GM18526 (cell line): ENCODE results near the gene NR2F1-AS1.

ENCODE experiments used
- POLR2A ChIP-seq: IDR thresholded peaks from 3 replicates; pipeline ENCODE4 v1.6.1; 2011; ENCODE audit not compliant: insufficient read length; ENCODE audit errors: extremely low read depth

NR2F1-AS1 gene

DNA sequence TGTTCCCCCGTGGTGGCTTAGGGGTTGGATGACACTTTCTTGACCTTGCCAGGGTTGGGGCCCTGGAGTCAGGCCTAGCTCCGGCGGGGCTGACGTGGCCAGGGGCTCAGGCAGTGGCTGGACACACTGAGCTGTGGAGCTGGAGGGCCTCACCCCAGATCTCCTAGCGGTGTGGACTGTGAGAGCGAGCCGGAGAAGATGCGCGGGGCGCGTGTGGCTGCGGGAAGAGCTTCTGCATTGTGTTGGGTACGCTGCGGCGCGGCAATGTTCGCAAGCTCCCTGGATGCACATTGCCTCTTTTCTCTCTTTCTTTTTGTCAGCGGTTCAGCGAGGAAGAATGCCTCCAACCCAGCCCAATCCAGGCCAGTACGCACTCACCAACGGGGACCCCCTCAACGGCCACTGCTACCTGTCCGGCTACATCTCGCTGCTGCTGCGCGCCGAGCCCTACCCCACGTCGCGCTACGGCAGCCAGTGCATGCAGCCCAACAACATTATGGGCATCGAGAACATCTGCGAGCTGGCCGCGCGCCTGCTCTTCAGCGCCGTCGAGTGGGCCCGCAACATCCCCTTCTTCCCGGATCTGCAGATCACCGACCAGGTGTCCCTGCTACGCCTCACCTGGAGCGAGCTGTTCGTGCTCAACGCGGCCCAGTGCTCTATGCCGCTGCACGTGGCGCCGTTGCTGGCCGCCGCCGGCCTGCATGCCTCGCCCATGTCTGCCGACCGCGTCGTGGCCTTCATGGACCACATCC lies 6.8 kb upstream of the NR2F1-AS1 start:
- TF ChIP-seq POLR2A = no peak

GRCh38 chr5:93586736-93587596 lies 5.9 kb upstream of the NR2F1-AS1 start:
- TF ChIP-seq POLR2A = no peak

GRCh38 chr5:93585767-93586385 lies 4.9 kb upstream of the NR2F1-AS1 start:
- no peak for TF ChIP-seq POLR2A

- TF ChIP-seq POLR2A = no peak
Measured at GRCh38 chr5:93585041-93585766, 4.2 kb upstream of the NR2F1-AS1 start.

- TF ChIP-seq POLR2A = no peak
Measured at GRCh38 chr5:93584596-93585040, 3.6 kb upstream of the NR2F1-AS1 start.

DNA sequence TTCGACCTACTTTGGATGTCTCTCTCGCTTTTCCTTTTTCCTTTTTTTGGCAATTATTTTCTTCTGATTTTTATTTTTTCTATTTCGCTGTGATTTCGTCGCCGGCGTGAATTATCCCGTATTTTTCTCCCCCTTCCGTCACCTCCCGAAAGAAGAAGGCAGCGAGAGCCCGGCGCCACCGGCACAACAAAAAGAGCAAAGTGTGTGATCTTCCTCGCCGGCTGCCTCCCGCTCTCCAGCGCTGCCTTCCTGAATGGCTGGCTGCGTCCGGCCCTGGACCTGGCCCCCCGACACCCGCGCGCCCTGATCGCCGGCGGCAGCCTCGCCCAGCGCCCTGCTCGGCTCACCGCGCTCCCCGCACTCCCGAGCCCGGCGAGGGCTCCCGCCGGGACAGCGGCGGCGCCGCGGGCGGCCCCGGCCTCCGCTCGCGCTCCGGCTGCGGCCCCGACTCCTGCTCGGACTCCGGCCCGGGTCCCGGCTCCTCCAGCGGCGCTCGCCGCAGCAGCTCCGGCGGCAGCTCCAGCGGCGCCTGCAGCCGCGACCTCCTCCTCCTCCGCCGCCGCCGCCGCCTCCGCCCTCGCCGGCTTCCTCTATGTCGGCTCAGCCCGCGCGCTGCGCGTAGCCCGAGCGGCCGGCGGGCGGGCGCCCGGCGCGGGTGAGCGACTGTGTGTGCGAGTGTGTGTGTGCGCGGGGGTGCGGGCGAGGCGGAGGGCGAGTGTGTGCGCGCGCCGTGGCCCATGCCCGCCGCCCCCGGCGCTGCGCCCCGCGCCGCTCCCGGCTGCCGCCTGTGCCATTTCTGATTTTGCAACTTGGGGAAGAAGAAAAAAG lies 3.0 kb upstream of the NR2F1-AS1 start:
- no peak for TF ChIP-seq POLR2A

DNA sequence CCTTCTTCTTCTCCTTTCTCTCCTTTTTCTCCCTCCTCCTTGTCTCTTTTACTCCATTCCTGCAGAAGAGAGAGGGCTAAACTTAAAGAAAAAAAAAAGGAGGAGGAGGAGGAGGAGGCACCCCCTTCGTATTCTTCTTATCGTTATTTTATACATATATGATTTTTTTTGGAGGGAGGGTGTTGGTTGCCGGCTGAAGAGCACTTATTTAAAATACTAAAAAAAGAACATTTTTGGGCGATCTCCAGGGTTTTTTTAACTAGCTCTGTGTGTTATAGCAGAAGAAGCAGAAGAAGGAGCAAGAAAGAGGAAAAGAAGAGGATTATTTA lies 2.4 kb upstream of the NR2F1-AS1 start:
- TF ChIP-seq POLR2A = no peak

DNA sequence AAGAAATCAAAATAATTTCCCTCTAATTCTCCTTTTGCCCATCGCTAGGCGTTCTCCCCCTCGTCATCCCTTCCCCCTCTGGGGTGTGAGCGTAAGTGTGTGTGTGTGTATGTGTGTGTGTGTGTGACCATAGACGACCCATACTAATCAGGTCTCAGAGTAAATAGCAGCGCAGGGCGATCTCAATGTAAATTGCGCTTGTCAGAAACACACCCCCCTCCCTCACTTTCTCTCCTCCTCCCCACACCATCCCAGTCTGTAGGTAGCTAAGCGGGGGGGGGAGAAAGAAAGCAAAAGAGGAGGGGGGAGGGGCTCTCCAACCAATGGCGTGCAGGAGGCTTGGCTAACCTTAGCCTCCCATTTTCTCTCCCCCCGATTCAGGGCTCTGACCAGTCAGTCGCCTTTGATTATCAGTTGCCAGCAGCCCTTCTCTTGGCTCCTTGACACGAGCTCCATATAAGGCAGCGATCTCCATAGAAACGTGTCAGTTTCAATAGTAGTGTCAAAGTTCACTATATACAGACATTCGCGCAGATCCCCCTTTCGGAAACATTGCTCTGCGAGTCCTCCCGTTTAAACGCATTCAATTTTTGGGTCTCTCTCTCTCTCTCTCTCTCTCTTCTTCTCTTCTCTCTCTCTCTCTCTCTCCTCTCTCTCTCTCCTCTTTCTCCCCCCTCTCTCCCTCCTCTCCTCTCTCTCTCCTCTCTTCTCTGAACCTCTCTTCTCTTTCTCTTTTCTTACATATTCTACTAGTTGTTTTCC lies 1.8 kb upstream of the NR2F1-AS1 start, which contains the start of gene NR2F1:
TSS of gene NR2F1 (plus strand) at position 546 of the 762 bp plus-strand sequence. CDS start 1,802 bp downstream, outside the sequence.
- no peak for TF ChIP-seq POLR2A

GRCh38 chr5:93582167-93582462 lies 1.1 kb upstream of the NR2F1-AS1 start:
- no peak for TF ChIP-seq POLR2A

GRCh38 chr5:93580063-93580926 lies 724 bp downstream of the NR2F1-AS1 start:
- no peak for TF ChIP-seq POLR2A

DNA sequence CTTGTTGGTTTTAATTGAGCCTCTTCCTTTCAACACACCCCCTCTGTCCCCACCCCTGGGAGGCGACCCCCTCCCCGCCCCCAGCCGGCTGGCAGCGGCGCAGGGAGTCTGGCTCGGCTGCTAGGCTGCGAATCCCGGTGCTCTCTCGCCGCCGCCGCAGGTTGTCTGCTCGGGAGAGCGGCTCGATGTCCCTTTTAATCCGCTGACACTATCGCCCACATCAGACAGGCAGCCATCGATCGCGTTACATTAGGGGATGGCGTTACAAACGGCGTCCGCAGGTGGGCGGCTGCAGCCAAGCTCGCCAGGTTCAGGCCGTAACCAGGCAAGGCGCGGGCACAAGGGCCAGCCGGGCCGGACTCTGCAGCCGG lies 1.3 kb downstream of the NR2F1-AS1 start:
- no peak for TF ChIP-seq POLR2A

DNA sequence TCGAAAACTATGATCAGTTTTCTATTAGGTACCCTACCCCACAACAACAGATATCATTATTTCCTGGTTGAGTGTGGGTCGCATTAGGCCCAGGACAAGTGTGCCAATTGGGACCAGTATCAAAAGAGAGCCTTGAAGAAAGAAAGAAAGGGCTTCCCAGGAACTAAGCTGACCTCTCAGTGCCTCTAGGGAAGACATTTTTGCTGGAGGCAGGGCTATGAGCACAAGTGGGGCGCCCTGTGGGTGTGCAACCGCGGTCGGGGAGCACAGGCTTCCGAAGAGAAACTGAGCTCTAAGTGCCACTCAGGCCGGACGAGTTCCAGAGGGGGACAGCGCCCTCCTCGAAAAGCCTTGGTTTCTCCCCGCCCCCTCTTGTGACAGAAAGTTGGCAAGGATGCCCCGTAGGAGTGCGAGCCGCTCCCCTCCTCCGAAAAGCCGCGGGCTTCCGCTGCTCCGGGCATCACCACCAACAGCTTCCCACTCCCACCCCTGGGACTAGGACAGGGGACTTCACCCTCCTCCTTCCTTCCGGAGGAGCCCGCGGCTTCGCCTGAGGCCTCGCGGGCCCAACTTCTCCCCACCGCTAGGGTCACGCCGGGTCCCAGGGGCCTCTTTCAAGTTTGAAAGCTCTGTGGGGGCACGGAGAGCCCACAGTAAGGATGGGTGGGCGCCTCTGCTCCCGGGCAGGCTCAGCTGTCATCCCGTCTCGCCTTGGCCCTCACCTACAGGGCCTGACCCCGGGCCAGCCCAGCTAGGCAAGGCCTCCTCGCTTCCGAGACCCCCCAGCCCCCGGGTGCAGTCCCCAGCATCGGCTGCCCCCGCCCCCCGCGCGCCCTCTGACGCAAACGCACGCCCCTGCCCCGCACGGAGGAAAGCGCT lies 2.0 kb downstream of the NR2F1-AS1 start:
- TF ChIP-seq POLR2A = no peak
